Neural progenitor cell (in vitro differentiated cells): ENCODE data around the gene CA10. TPM values are rescaled to one million over a fixed set of nuclear protein-coding genes. Genes with fewer than 3 reads are reported as not detected.

ENCODE experiments used
- DNase-seq: peaks from one replicate; pipeline ENCODE4 v3.0.0-alpha.2; 2016; ENCODE audit warnings: low spot score
- H2AFZ ChIP-seq: fragments of 200-600 bp; sonication (generic); replicated peaks from 2 replicates; pipeline ENCODE4 v1.6.1; 2016; ENCODE audit warnings: antibody characterized with exemption
- H3F3A ChIP-seq: fragments of 200-600 bp; sonication (generic); 2 replicates; pipeline ENCODE4 v1.6.1; 2016; ENCODE audit warnings: antibody characterized with exemption, low read depth
- H3K27ac ChIP-seq: fragments of 200-600 bp; sonication (generic); 2 replicates; pipeline ENCODE4 v1.5.1; 2016; ENCODE audit warnings: mild to moderate bottlenecking
- H3K27me3 ChIP-seq: fragments of 200-600 bp; sonication (generic); 2 replicates; pipeline ENCODE4 v1.6.1; 2016; ENCODE audit warnings: mild to moderate bottlenecking, moderate library complexity
- H3K36me3 ChIP-seq: fragments of 200-600 bp; sonication (generic); 2 replicates; pipeline ENCODE4 v1.5.1; 2016
- H3K4me1 ChIP-seq: fragments of 200-600 bp; sonication (generic); 2 replicates; pipeline ENCODE4 v1.6.1; 2016; ENCODE audit warnings: mixed run types
- H3K4me2 ChIP-seq: fragments of 200-600 bp; sonication (generic); 2 replicates; pipeline ENCODE4 v1.6.1; 2016
- H3K4me3 ChIP-seq: fragments of 200-600 bp; sonication (generic); 2 replicates; pipeline ENCODE4 v1.5.1; 2016
- H3K79me2 ChIP-seq: fragments of 200-600 bp; sonication (generic); 2 replicates; pipeline ENCODE4 v1.6.1; 2016; ENCODE audit warnings: low read depth
- H3K9ac ChIP-seq: fragments of 200-600 bp; sonication (generic); 2 replicates; pipeline ENCODE4 v1.6.1; 2016
- H3K9me3 ChIP-seq: fragments of 200-600 bp; sonication (generic); 2 replicates; pipeline ENCODE4 v1.5.1; 2016; ENCODE audit warnings: low read depth
- H4K20me1 ChIP-seq: fragments of 200-600 bp; sonication (generic); 2 replicates; pipeline ENCODE4 v1.6.1; 2016; ENCODE audit warnings: low read depth
- H3K27ac Mint-ChIP-seq: 3 replicates; pipeline ENCODE4 v1.8.0; 2021; ENCODE audit warnings: mixed read lengths
- H3K27me3 Mint-ChIP-seq: 2 replicates; pipeline ENCODE4 v1.8.0; 2022; ENCODE audit warnings: low read depth, mild to moderate bottlenecking, inconsistent platforms, moderate library complexity, mixed read lengths; ENCODE audit not compliant: insufficient read depth
- H3K36me3 Mint-ChIP-seq: 3 replicates; pipeline ENCODE4 v1.8.0; 2021; ENCODE audit warnings: mixed read lengths
- H3K4me1 Mint-ChIP-seq: 3 replicates; pipeline ENCODE4 v1.8.0; 2021; ENCODE audit warnings: mixed read lengths
- H3K4me3 Mint-ChIP-seq: 3 replicates; pipeline ENCODE4 v1.8.0; 2021; ENCODE audit warnings: mild to moderate bottlenecking, moderate library complexity, mixed read lengths
- H3K9me3 Mint-ChIP-seq: 3 replicates; pipeline ENCODE4 v1.8.0; 2020; ENCODE audit warnings: mixed read lengths
- CTCF ChIP-seq: fragments of 200-600 bp; sonication (generic); IDR thresholded peaks from 2 replicates; pipeline ENCODE4 v1.5.1; 2017; ENCODE audit warnings: antibody characterized with exemption, mild to moderate bottlenecking
- EZH2 ChIP-seq: fragments of 200-600 bp; sonication (generic); IDR thresholded peaks from 2 replicates; pipeline ENCODE4 v1.6.1; 2017; ENCODE audit warnings: antibody characterized with exemption, mild to moderate bottlenecking, moderate library complexity
- EZH2phosphoT487 ChIP-seq: fragments of 200-600 bp; sonication (generic); IDR thresholded peaks from 2 replicates; pipeline ENCODE4 v1.6.1; 2017; ENCODE audit warnings: antibody characterized with exemption
- total RNA-seq: library from RNA; depleted of rRNA; stranded (reverse); fragments of >200 nt; gene quantifications from 2 replicates; pipeline ENCODE4 v1.2.3, GENCODE V29; 2015; ENCODE audit warnings: low replicate concordance

CA10 gene
- total RNA-seq, 1 donor from 2014 or later = 0.65 TPM

GRCh38 chr17:51805765-51806164, 352.7 kb downstream of the CA10 start:
- Histone ChIP-seq H3F3A (no peaks in the 10 kb centered on the region), H3K27me3 (no peaks in the 10 kb centered on the region), H3K9me3 (no peaks in the 10 kb centered on the region), H3K4me1 (peaks cover 6% of the 10 kb centered on the region), H3K79me2 (no peaks in the 10 kb centered on the region), H2AFZ (no peak overlapping the region), H3K9ac (no peak overlapping the region), H3K4me2 (no peak overlapping the region), H3K27ac (no peak overlapping the region), H4K20me1 (no peaks in the 10 kb centered on the region), H3K4me3 (no peak overlapping the region), H3K36me3 (no peaks in the 10 kb centered on the region)
- H3K4me1 Mint-ChIP-seq = no peaks in the 10 kb centered on the region
- H3K4me3 Mint-ChIP-seq = no peak overlapping the region
- TF ChIP-seq CTCF (no peak), EZH2phosphoT487 (no peak), EZH2 (no peak)
- peaks cover 2% of the 10 kb centered on the region for H3K9me3 Mint-ChIP-seq
- H3K36me3 Mint-ChIP-seq = no peaks in the 10 kb centered on the region
- DNase-seq = no peak
- peaks cover 11% of the 10 kb centered on the region for H3K27me3 Mint-ChIP-seq
- H3K27ac Mint-ChIP-seq = no peak overlapping the region

- H3K4me3 Mint-ChIP-seq = no peak overlapping the region
- Histone ChIP-seq H3F3A (no peaks in the 10 kb centered on the region), H3K36me3 (no peaks in the 10 kb centered on the region), H3K4me3 (no peak overlapping the region), H3K9me3 (no peaks in the 10 kb centered on the region), H3K4me2 (no peak overlapping the region), H3K27ac (no peak overlapping the region), H4K20me1 (no peaks in the 10 kb centered on the region), H3K79me2 (no peaks in the 10 kb centered on the region), H2AFZ (no peak overlapping the region), H3K9ac (no peak overlapping the region), H3K27me3 (no peaks in the 10 kb centered on the region), H3K4me1 (peaks cover 6% of the 10 kb centered on the region)
- H3K36me3 Mint-ChIP-seq = no peaks in the 10 kb centered on the region
- H3K9me3 Mint-ChIP-seq = peaks cover 2% of the 10 kb centered on the region
- H3K27ac Mint-ChIP-seq = no peak overlapping the region
- no peak for DNase-seq
- peaks cover 12% of the 10 kb centered on the region for H3K27me3 Mint-ChIP-seq
- TF ChIP-seq EZH2 = no peak
- TF ChIP-seq EZH2phosphoT487 = no peak
- TF ChIP-seq CTCF = no peak
- H3K4me1 Mint-ChIP-seq = no peaks in the 10 kb centered on the region
Measured at GRCh38 chr17:51805185-51805584, 353.3 kb downstream of the CA10 start.

- no peaks in the 10 kb centered on the region for H4K20me1 ChIP-seq
- no peaks in the 10 kb centered on the region for H3K27me3 ChIP-seq
- H2AFZ ChIP-seq = no peak overlapping the region
- no peak overlapping the region for H3K4me3 ChIP-seq
- peaks cover 12% of the 10 kb centered on the region for H3K27me3 Mint-ChIP-seq
- H3K9ac ChIP-seq = no peak overlapping the region
- no peaks in the 10 kb centered on the region for H3K9me3 ChIP-seq
- H3K36me3 Mint-ChIP-seq = no peaks in the 10 kb centered on the region
- no peak overlapping the region for H3K27ac ChIP-seq
- peaks cover 2% of the 10 kb centered on the region for H3K9me3 Mint-ChIP-seq
- no peaks in the 10 kb centered on the region for H3K4me1 Mint-ChIP-seq
- H3K36me3 ChIP-seq = no peaks in the 10 kb centered on the region
- H3F3A ChIP-seq = no peaks in the 10 kb centered on the region
- no peak overlapping the region for H3K4me3 Mint-ChIP-seq
- H3K27ac Mint-ChIP-seq = no peak overlapping the region
- H3K79me2 ChIP-seq = no peaks in the 10 kb centered on the region
- DNase-seq = peak; percentile 28
- no peak overlapping the region for H3K4me2 ChIP-seq
- TF ChIP-seq EZH2 (no peak), CTCF (no peak), EZH2phosphoT487 (no peak)
- peaks cover 6% of the 10 kb centered on the region for H3K4me1 ChIP-seq
Measured at GRCh38 chr17:51803161-51803560, 355.4 kb downstream of the CA10 start.

GRCh38 chr17:51802544-51802943, 356.0 kb downstream of the CA10 start:
- Mint-ChIP-seq H3K27me3 (peaks cover 10% of the 10 kb centered on the region), H3K9me3 (peaks cover 2% of the 10 kb centered on the region), H3K36me3 (no peaks in the 10 kb centered on the region), H3K4me1 (no peaks in the 10 kb centered on the region), H3K4me3 (no peak overlapping the region), H3K27ac (no peak overlapping the region)
- Histone ChIP-seq H4K20me1 (no peaks in the 10 kb centered on the region), H3K4me1 (peaks cover 6% of the 10 kb centered on the region), H3K9me3 (no peaks in the 10 kb centered on the region), H3K36me3 (no peaks in the 10 kb centered on the region), H3K4me3 (no peak overlapping the region), H3F3A (no peaks in the 10 kb centered on the region), H3K79me2 (no peaks in the 10 kb centered on the region), H2AFZ (no peak overlapping the region), H3K27ac (no peak overlapping the region), H3K4me2 (no peak overlapping the region), H3K27me3 (no peaks in the 10 kb centered on the region), H3K9ac (no peak overlapping the region)
- DNase-seq = no peak
- TF ChIP-seq EZH2phosphoT487 (no peak), CTCF (no peak), EZH2 (no peak)
